ENCODE data around the gene PEX10.

PEX10 gene

GRCh38 chr1:2356401-2356800 is 56.0 kb downstream of the PEX10 start:
- Mint-ChIP-seq H3K4me1 (ENCODE audit: low read depth) (no peaks in the 10 kb centered on the region), H3K4me3 (no peak overlapping the region), H3K27me3 (no peaks in the 10 kb centered on the region), H3K27ac (no peak overlapping the region), H3K9me3 (ENCODE audit: low read depth) (no peaks in the 10 kb centered on the region), H3K36me3 (peaks cover 5% of the 10 kb centered on the region)

GRCh38 chr1:2355373-2356261 is 56.7 kb downstream of the PEX10 start:
- no peaks in the 10 kb centered on the region for H3K27me3 Mint-ChIP-seq
- H3K36me3 Mint-ChIP-seq, result peaks cover 3% of the 10 kb centered on the region
- H3K27ac Mint-ChIP-seq, result no peak overlapping the region
- H3K4me1 Mint-ChIP-seq (ENCODE audit: low read depth), result no peaks in the 10 kb centered on the region
- H3K4me3 Mint-ChIP-seq, result no peak overlapping the region
- H3K9me3 Mint-ChIP-seq (ENCODE audit: low read depth), result no peaks in the 10 kb centered on the region

GRCh38 chr1:2354511-2355372 is 57.6 kb downstream of the PEX10 start:
- no peaks in the 10 kb centered on the region for H3K27me3 Mint-ChIP-seq
- H3K9me3 Mint-ChIP-seq (ENCODE audit: low read depth), result no peaks in the 10 kb centered on the region
- H3K4me1 Mint-ChIP-seq (ENCODE audit: low read depth), result no peaks in the 10 kb centered on the region
- H3K4me3 Mint-ChIP-seq, result no peak overlapping the region
- H3K36me3 Mint-ChIP-seq, result no peaks in the 10 kb centered on the region
- no peak overlapping the region for H3K27ac Mint-ChIP-seq
